Measurements from ENCODE around the gene TMTC4.

DNA sequence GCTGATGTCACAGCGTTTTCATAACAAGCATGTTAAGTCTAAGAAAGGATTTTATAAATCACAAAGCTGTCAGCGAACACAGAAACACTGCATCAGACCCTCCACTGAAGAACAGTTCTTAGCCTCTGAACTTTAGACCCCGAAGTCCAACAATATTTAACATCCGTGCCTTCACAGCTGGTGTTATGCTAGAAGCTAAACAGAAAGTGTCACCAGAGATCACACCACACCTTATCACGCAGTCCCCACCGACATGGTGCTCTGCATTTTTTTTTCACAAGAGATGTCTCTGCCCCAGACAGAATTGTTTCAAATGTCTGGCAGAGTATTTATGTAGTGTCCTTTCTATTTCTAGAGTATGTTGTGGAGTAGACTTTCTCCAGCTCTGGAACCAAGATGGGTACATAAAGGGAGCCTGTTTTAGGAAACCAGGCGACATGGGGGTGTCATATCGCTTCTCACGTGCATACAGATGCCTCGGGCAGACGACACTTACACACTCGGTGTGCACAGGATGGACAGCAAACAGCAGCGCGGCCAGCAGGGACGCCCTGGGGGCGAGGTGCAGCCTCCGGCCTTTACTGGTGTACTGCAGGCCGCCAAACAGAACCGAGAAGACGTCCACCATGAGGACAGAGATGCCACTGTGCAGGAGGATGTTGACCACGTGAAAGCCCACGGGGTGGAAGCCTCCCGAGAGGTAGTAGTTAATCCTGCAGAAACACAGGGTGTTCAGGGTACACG, 12.0 kb downstream of the TMTC4 start:
- TF ChIP-seq POLR2AphosphoS5 (IDR thresholded peaks at IDR 0.05) = no peak
- TF ChIP-seq, protein P1, sequence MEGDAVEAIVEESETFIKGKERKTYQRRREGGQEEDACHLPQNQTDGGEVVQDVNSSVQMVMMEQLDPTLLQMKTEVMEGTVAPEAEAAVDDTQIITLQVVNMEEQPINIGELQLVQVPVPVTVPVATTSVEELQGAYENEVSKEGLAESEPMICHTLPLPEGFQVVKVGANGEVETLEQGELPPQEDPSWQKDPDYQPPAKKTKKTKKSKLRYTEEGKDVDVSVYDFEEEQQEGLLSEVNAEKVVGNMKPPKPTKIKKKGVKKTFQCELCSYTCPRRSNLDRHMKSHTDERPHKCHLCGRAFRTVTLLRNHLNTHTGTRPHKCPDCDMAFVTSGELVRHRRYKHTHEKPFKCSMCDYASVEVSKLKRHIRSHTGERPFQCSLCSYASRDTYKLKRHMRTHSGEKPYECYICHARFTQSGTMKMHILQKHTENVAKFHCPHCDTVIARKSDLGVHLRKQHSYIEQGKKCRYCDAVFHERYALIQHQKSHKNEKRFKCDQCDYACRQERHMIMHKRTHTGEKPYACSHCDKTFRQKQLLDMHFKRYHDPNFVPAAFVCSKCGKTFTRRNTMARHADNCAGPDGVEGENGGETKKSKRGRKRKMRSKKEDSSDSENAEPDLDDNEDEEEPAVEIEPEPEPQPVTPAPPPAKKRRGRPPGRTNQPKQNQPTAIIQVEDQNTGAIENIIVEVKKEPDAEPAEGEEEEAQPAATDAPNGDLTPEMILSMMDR (IDR thresholded peaks at IDR 0.05) = no peak
- TF ChIP-seq POLR2A (IDR thresholded peaks at IDR 0.05) = no peak
- no peak for TF ChIP-seq EP300 (IDR thresholded peaks at IDR 0.05)
